HTR-8/SVneo (cell line): ENCODE results near the gene SLC49A4.
"Not testable (repeated sequence)": the region's sequence is repeated elsewhere in the genome, so short reads cannot be mapped to it uniquely, and the experiment has no call there.

ENCODE experiments used
- DNase-seq: peaks from one replicate; pipeline ENCODE4 v3.0.0; 2011; ENCODE audit warnings: low spot score, mixed read lengths; ENCODE audit not compliant: insufficient read length
- FAIRE-seq: peaks from 2 replicates; lab custom pipeline; 2011; peaks lifted over from hg19 to GRCh38; lab: Jason Lieb, UNC

The SLC49A4 gene

GRCh38 chr3:122794779-122795673 is at the start of gene SLC49A4:
Gene SLC49A4 (plus strand): TSS chr3:122795069. CDS start chr3:122795193, 124 bp downstream.
- DNase-seq, result peak; percentile 83
- peak; percentile 74 for FAIRE-seq

- no peak for DNase-seq
- no peak for FAIRE-seq
These were observed 49.4 kb upstream of the SLC49A4 start for GRCh38 chr3:122745369-122746021.

- not testable (repeated sequence) for DNase-seq, FAIRE-seq
These were observed 47.6 kb upstream of the SLC49A4 start for GRCh38 chr3:122747295-122747694.

- no peak for FAIRE-seq
These were observed 46.5 kb upstream of the SLC49A4 start for GRCh38 chr3:122748347-122748746.

GRCh38 chr3:122754929-122755328 is 39.9 kb upstream of the SLC49A4 start:
- FAIRE-seq (peak; percentile 79), DNase-seq (peak; percentile 48)

More at GRCh38 chr3:122748347-122748746, 46.5 kb upstream of the SLC49A4 start:
- DNase-seq, result no peak

- FAIRE-seq, result no peak
- no peak for DNase-seq
These were observed 39.4 kb upstream of the SLC49A4 start for GRCh38 chr3:122755491-122755890.

- FAIRE-seq, result no peak
- DNase-seq, result no peak
These were observed 35.9 kb upstream of the SLC49A4 start for GRCh38 chr3:122758877-122759560.

GRCh38 chr3:122760453-122761271 is 34.2 kb upstream of the SLC49A4 start:
- DNase-seq (no peak), FAIRE-seq (no peak)

GRCh38 chr3:122766430-122766829 is 28.4 kb upstream of the SLC49A4 start:
- no peak for FAIRE-seq
- no peak for DNase-seq

GRCh38 chr3:122767540-122768372 is 27.1 kb upstream of the SLC49A4 start:
- FAIRE-seq (no peak), DNase-seq (no peak)

- FAIRE-seq (no peak), DNase-seq (no peak)
These were observed 24.2 kb upstream of the SLC49A4 start for GRCh38 chr3:122770521-122771202.

- FAIRE-seq, result no peak
- DNase-seq, result no peak
These were observed 22.0 kb upstream of the SLC49A4 start for GRCh38 chr3:122772827-122773226.

GRCh38 chr3:122773944-122774509 is 20.8 kb upstream of the SLC49A4 start:
- FAIRE-seq (no peak), DNase-seq (no peak)

- DNase-seq, result no peak
- peak; percentile 49 for FAIRE-seq
These were observed 20.3 kb upstream of the SLC49A4 start for GRCh38 chr3:122774564-122774963.

- FAIRE-seq (no peak), DNase-seq (no peak)
These were observed 18.0 kb upstream of the SLC49A4 start for GRCh38 chr3:122776675-122777468.

GRCh38 chr3:122777563-122777962 is 17.3 kb upstream of the SLC49A4 start:
- no peak for DNase-seq
- no peak for FAIRE-seq

- no peak for FAIRE-seq
- no peak for DNase-seq
These were observed 12.1 kb upstream of the SLC49A4 start for GRCh38 chr3:122782804-122783203.
